ENCODE measurements around the gene USP33. TPM values are rescaled to one million over a fixed set of nuclear protein-coding genes. Genes with fewer than 3 reads are reported as not detected.
A peak's percentile ranks its signal among the peaks of the same experiment; 100 is the strongest.

The USP33 gene
- total and polyA plus RNA-seq, 2 of the 13 experiments (the other 11 are each of a cell fraction or from before 2014, with no cell fraction given): 32.0 to 49.1 TPM

GRCh38 chr1:77732090-77732489 lies 27.6 kb downstream of the USP33 start:
- DNase-seq (ENCODE audit: low spot score) (no peak), FAIRE-seq (no peak), ATAC-seq (no peak)
- no peak for TF ChIP-seq ZNF772 (CRISPR knock-in tag; IDR thresholded peaks at IDR 0.05)
- TF ChIP-seq ZNF207 (IDR thresholded peaks at IDR 0.05; ENCODE audit: borderline replicate concordance): no peak
- TF ChIP-seq STAG1 (CRISPR knock-in tag; IDR thresholded peaks at IDR 0.05): no peak
- no peak for TF ChIP-seq KDM3A (CRISPR knock-in tag; IDR thresholded peaks at IDR 0.05; ENCODE audit: low read depth)
- TF ChIP-seq ISL2 (CRISPR knock-in tag; IDR thresholded peaks at IDR 0.05): no peak
- in situ Hi-C loops (cut with HindIII; ENCODE audit: extremely low pct_ligation_motif_present, low pct_unique_long_range_greater_than_20kb) (no loop called here), intact Hi-C loops (cut with micrococcal nuclease; ENCODE audit: unreplicated experiment) (no loop called here)
- no peaks in the 10 kb centered on the region for H4K20me1 ChIP-seq (ENCODE audit: insufficient read depth, low read length)
- CTCF ChIA-PET (ENCODE audit: low intra/inter-chr PET ratio, low total read pairs): no interaction called here
- H3K4me1 ChIP-seq (ENCODE audit: insufficient read depth, low read length): no peaks in the 10 kb centered on the region
- H3K27ac ChIP-seq (ENCODE audit: extremely low read length, insufficient read depth, low read length): no peak overlapping the region
- no peaks in the 10 kb centered on the region for H3K9me3 ChIP-seq (ENCODE audit: low read length)
- H3K9ac ChIP-seq (ENCODE audit: insufficient read depth, low read depth, low read length): no peak overlapping the region
- no peak overlapping the region for H3K4me3 ChIP-seq (replicated peaks in 1 of 3; ENCODE audit: insufficient read depth in 1 of 3, low read depth in 2 of 3, low read length in 3 of 3)
- H3K79me2 ChIP-seq (ENCODE audit: insufficient read depth, low read length): no peaks in the 10 kb centered on the region
- H3K27me3 ChIP-seq (ENCODE audit: control insufficient read depth in 1 of 2, insufficient read depth in 2 of 2, low read length in 2 of 2): no peaks in the 10 kb centered on the region
- 93% methylated on average over 1 of the region's 1 CpG for WGBS (ENCODE audit: low lambda C conversion rate)
- H3K36me3 ChIP-seq (replicated peaks in 1 of 2; ENCODE audit: control insufficient read depth in 1 of 2, insufficient read depth in 2 of 2, low read length in 2 of 2): peaks cover 8 to 19% of the 10 kb centered on the region in 2 experiments
- H3K4me2 ChIP-seq (ENCODE audit: low read depth, low read length): no peak overlapping the region
- no TSS peak for BruUV-seq (replicated peaks)
- no peak overlapping the region for H2AFZ ChIP-seq (ENCODE audit: low read length)
- POLR2A ChIA-PET: no interaction called here

- intact Hi-C loops (cut with micrococcal nuclease; ENCODE audit: unreplicated experiment): no loop called here
- CTCF ChIA-PET (ENCODE audit: low intra/inter-chr PET ratio, low total read pairs): no interaction called here
- Histone ChIP-seq H4K20me1 (ENCODE audit: insufficient read depth, low read length) (no peaks in the 10 kb centered on the region), H3K36me3 (replicated peaks in 1 of 2; ENCODE audit: control insufficient read depth in 1 of 2, insufficient read depth in 2 of 2, low read length in 2 of 2) (peaks cover 9 to 58% of the 10 kb centered on the region in 2 experiments), H3K27me3 (ENCODE audit: control insufficient read depth in 1 of 2, insufficient read depth in 2 of 2, low read length in 2 of 2) (no peaks in the 10 kb centered on the region), H3K9me3 (ENCODE audit: low read length) (no peaks in the 10 kb centered on the region), H3K4me2 (ENCODE audit: low read depth, low read length) (no peak overlapping the region), H3K9ac (ENCODE audit: insufficient read depth, low read depth, low read length) (no peak overlapping the region), H3K4me3 (replicated peaks in 1 of 3; ENCODE audit: insufficient read depth in 1 of 3, low read depth in 2 of 3, low read length in 3 of 3) (no peak overlapping the region), H3K79me2 (ENCODE audit: insufficient read depth, low read length) (no peaks in the 10 kb centered on the region), H3K4me1 (ENCODE audit: insufficient read depth, low read length) (no peaks in the 10 kb centered on the region), H2AFZ (ENCODE audit: low read length) (no peak overlapping the region), H3K27ac (ENCODE audit: extremely low read length, insufficient read depth, low read length) (no peak overlapping the region)
- POLR2A ChIA-PET: no interaction called here
- peak; percentile 89 to 97 for TF ChIP-seq MAFK (conservative IDR thresholded peaks at IDR 0.05 in 1 of 2, IDR thresholded peaks at IDR 0.05 in 1 of 2; ENCODE audit: low read length in 2 of 2)
- TF ChIP-seq SP5 (CRISPR knock-in tag; IDR thresholded peaks at IDR 0.05; ENCODE audit: borderline replicate concordance, low read depth): no peak
- TF ChIP-seq MAFF (IDR thresholded peaks at IDR 0.05; ENCODE audit: low read depth, low read length): peak; percentile 94
- FAIRE-seq: no peak
- in situ Hi-C loops (cut with HindIII; ENCODE audit: extremely low pct_ligation_motif_present, low pct_unique_long_range_greater_than_20kb): no loop called here
- WGBS (ENCODE audit: low lambda C conversion rate): 100% methylated on average over 4 of the region's 4 CpGs
- ATAC-seq: no peak
- no TSS peak for BruUV-seq (replicated peaks)
- DNase-seq (ENCODE audit: low spot score): no peak
These were observed 33.9 kb downstream of the USP33 start for GRCh38 chr1:77725706-77726105.
